Left lung (tissue), 10 donors: ENCODE results near the gene DHX9. TPM values are rescaled to one million over a fixed set of nuclear protein-coding genes. Genes with fewer than 3 reads are reported as not detected.
A peak's percentile ranks its signal among the peaks of the same experiment; 100 is the strongest.

Source experiments
- ATAC-seq: fragments of 200-7000 bp; cut with Tn5 transposase; one replicate; pipeline ENCODE4 v1.9.1; 2020; ENCODE audit warnings: moderate library complexity
- DNase-seq, 4 donors: peaks; one replicate each; pipeline ENCODE4 v3.0.0-alpha.2; 2013 to 2020
- H3K27ac ChIP-seq, 2 donors: fragments of 200-600 bp; sonication (generic) in 1 of 2; one replicate each; pipeline versions ENCODE4 v1.5.0 to v1.8.0; 2020 to 2021
- H3K27me3 ChIP-seq, 2 donors: fragments of 200-600 bp; sonication (generic) in 1 of 2; one replicate each; pipeline versions ENCODE4 v1.5.0 to v1.8.0; 2020 to 2021
- H3K36me3 ChIP-seq, 2 donors: fragments of 200-600 bp; sonication (generic) in 1 of 2; one replicate each; pipeline versions ENCODE4 v1.5.0 to v1.8.0; 2020 to 2021
- H3K4me1 ChIP-seq, 2 donors: fragments of 200-600 bp; one replicate each; pipeline ENCODE4 v1.8.0; 2021
- H3K4me3 ChIP-seq, 2 donors: fragments of 200-600 bp; sonication (generic) in 1 of 2; one replicate each; pipeline versions ENCODE4 v1.5.0 to v1.8.0; 2020 to 2021; ENCODE audit warnings: mild to moderate bottlenecking in 1 of 2
- H3K9me3 ChIP-seq, 2 donors: fragments of 200-600 bp; sonication (generic) in 1 of 2; one replicate each; pipeline versions ENCODE4 v1.5.0 to v1.8.0; 2020 to 2021
- intact Hi-C, 2 donors: fragments of 100-400 bp; cut with DNase I; formaldehyde crosslinking; loops; one replicate each; pipeline versions ENCODE4 v1.11.2 to v1.14.2; 2022
- polyA plus RNA-seq, 6 donors: library from polyadenylated mRNA; unstranded; fragments of 120-200 nt; gene quantifications; one replicate each; pipeline ENCODE4 v1.2.1, GENCODE V29; 2013; ENCODE audit not compliant: insufficient read length in 6 of 6
- total RNA-seq, 2 donors: library from RNA; stranded (reverse); fragmentation: NEBNext Ultra II Directional; extraction: Animal tissue kit (Norgen Biotek cat#: 25700); gene quantifications; one replicate each; pipeline ENCODE4 v1.2.1, GENCODE V29; 2021
- TF ChIP-seq, protein P1 (sequence below), 2 donors: fragments of 200-600 bp; sonication (generic) in 1 of 2; IDR thresholded peaks; one replicate each; pipeline versions ENCODE4 v1.5.0 to v1.8.0; 2021; ENCODE audit warnings: antibody characterized with exemption in 2 of 2
- donor health status: DM: no; HTN: yes; CAD: no.
- donor health status: DM: no; HTN: no; CAD: no.

The DHX9 gene
- total and polyA plus RNA-seq, 8 donors, result 109 to 269 (median 242) TPM

DNA sequence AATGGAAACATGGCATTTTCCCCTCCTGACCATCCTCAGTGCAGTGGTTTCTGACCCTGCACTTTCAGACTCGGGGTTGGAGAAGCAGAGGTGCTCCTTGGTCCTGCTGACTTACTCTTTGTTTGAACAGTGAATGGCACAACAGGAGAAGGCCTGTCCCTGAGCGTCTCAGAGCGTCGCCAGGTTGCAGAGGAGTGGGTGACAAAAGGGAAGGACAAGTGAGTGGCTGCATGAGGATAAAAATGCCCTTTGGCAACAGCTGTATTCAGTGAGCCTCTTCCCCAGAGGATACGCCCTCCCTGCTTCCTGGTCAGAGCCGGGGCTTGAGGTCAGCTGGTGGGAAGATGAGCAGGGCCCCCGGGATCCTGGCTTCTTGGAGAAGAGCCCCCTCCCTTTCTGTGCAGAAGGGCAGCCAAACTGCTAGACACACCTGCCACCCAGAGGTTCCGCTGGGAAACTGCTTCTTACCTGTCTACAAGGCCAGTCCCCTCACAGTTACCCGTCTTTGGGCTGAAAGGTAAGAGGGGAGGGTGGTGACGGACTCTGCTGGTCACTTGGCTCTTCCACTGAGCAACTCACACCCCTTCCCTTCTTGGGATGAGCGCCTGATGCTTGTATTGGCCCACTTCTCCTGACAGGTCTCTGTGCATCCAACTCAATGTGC, 33.0 kb upstream of the DHX9 start:
- H3K9me3 ChIP-seq, result no peaks in the 10 kb centered on the region
- ATAC-seq (no peak), DNase-seq (no peak)
- H3K36me3 ChIP-seq, result peaks cover 0 to 78% of the 10 kb centered on the region in 2 donors
- intact Hi-C loops, result no loop called here
- H3K4me1 ChIP-seq, result no peaks in the 10 kb centered on the region
- no peak overlapping the region for H3K4me3 ChIP-seq
- TF ChIP-seq, protein P1, sequence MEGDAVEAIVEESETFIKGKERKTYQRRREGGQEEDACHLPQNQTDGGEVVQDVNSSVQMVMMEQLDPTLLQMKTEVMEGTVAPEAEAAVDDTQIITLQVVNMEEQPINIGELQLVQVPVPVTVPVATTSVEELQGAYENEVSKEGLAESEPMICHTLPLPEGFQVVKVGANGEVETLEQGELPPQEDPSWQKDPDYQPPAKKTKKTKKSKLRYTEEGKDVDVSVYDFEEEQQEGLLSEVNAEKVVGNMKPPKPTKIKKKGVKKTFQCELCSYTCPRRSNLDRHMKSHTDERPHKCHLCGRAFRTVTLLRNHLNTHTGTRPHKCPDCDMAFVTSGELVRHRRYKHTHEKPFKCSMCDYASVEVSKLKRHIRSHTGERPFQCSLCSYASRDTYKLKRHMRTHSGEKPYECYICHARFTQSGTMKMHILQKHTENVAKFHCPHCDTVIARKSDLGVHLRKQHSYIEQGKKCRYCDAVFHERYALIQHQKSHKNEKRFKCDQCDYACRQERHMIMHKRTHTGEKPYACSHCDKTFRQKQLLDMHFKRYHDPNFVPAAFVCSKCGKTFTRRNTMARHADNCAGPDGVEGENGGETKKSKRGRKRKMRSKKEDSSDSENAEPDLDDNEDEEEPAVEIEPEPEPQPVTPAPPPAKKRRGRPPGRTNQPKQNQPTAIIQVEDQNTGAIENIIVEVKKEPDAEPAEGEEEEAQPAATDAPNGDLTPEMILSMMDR (IDR thresholded peaks at IDR 0.05), result no peak
- no peak overlapping the region for H3K27ac ChIP-seq
- no peaks in the 10 kb centered on the region for H3K27me3 ChIP-seq

DNA sequence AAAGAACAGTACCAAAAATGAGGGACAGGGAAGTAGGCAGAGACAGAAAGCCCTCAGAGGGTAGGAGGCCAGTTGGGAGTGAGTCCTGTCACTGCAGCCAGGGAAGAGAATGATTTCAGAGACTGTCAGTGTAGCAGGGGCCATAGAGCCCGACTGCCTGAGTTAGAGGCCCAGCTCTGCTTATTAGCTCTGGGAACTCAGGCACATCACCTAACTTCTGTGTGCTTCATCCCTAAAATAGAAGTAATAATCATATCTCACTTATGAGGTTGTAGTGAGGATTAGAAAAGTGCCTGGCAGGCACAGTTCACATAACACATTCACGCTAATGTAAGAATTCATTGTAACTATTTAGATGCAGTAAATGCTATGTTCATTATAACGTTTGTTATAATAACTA, 31.2 kb upstream of the DHX9 start:
- peaks cover 0 to 94% of the 10 kb centered on the region in 2 donors for H3K36me3 ChIP-seq
- no peaks in the 10 kb centered on the region for H3K9me3 ChIP-seq
- H3K27ac ChIP-seq, result no peak overlapping the region
- DNase-seq (no peak), ATAC-seq (no peak)
- H3K4me1 ChIP-seq, result no peaks in the 10 kb centered on the region
- intact Hi-C loops, result no loop called here
- TF ChIP-seq, protein P1 (IDR thresholded peaks at IDR 0.05), result no peak
- no peaks in the 10 kb centered on the region for H3K27me3 ChIP-seq
- no peak overlapping the region for H3K4me3 ChIP-seq

DNA sequence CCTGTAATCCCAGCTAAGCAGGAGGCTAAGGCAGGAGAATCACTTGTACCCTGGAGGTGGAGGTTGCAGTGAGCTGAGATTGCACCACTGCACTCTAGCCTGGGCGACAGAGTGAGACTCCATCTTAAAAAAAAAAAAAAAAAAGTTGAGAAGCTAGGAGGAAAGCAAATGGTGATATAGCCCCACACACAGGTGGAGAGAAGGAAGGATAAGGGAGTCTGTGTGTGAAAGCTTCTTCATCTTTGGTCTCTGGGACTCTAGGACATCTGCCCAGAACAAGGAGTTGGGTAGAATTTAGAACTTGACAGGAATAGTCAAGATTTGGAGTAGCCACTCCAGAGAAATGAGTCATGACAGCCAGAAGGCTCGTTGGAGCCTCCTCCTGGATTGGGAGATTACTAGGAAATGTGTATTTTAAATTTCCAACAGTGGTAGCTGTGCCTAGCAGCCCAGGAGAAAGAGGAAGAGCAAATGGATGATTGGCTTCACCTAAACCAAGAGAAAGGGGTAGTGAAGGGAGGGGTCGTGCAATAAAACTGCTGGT, 29.7 kb upstream of the DHX9 start:
- Histone ChIP-seq H3K9me3 (no peaks in the 10 kb centered on the region), H3K36me3 (peaks cover 0 to 95% of the 10 kb centered on the region in 2 donors), H3K4me3 (no peak overlapping the region), H3K27ac (no peak overlapping the region), H3K27me3 (no peaks in the 10 kb centered on the region), H3K4me1 (no peaks in the 10 kb centered on the region)
- ATAC-seq (peak; percentile 85), DNase-seq (no peak)
- TF ChIP-seq, protein P1 (IDR thresholded peaks at IDR 0.05), result no peak
- intact Hi-C loops, result no loop called here

DNA sequence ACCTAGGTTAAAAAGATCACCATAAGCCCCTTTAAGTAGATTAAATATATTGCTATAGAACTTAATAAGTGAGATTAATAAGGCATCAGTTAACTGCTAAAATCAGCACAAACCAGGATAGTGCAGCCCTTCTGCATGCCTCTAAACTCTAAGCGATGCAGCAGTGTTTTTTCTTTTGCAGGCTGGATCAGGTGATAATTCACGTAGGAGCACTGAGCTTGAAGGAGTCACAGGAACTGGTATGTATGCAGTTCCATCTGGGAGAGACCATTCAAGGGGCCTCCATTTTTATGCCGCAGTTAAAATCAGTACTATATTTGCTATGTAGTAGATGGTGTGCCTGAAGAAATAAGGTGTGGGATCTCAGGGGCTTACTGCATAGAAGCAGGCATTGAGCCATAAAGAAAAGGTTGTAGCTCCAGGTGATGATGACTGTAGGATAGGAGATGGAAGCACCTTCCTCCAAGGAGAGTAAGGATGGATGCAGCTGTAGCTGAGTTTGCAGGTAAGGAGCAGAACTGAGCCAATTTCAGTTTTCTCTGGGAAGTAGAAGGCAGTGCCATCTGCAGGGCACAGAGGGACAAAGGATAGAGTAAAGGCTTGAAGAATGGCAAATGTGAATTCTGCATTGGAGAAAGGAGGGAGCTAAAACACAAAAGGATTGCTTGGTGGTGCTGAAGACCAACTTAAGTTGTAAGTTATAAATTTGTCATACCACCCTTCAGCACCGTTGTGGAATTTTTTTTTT, 27.0 kb upstream of the DHX9 start:
- ATAC-seq, result no peak
- intact Hi-C loops, result no loop called here
- TF ChIP-seq, protein P1 (IDR thresholded peaks at IDR 0.05), result no peak

DNA sequence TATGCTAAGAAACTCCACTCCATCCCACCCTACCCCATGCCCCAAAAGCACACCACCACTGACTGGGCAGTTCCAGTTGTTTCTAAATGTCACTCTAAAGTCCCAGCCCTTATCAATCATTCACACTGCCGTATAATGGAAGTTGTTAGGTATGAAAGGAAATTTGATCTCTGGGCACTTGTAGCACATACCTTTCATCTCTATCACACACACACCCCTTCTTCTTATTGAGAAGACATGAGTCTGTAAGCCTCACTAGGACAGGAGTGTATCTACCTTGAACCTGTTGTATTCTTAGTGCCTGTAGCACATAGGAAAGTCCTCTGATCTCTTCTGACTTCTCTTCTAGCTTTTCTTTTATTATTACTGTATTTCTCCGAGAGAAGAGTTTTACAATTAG, 22.3 kb upstream of the DHX9 start:
- Histone ChIP-seq H3K4me1 (no peaks in the 10 kb centered on the region), H3K27me3 (no peaks in the 10 kb centered on the region), H3K9me3 (no peaks in the 10 kb centered on the region), H3K36me3 (peaks cover 0 to 100% of the 10 kb centered on the region in 2 donors), H3K4me3 (no peak overlapping the region), H3K27ac (no peak overlapping the region)
- TF ChIP-seq, protein P1 (IDR thresholded peaks at IDR 0.05), result no peak
- no peak for ATAC-seq
- intact Hi-C loops, result no loop called here
- no peak for DNase-seq

More for the DNA sequence above, 27.0 kb upstream of the DHX9 start:
- DNase-seq, result no peak
- H3K36me3 ChIP-seq, result peaks cover 0 to 97% of the 10 kb centered on the region in 2 donors
- H3K4me3 ChIP-seq, result no peak overlapping the region
- no peaks in the 10 kb centered on the region for H3K27me3 ChIP-seq
- no peak overlapping the region for H3K27ac ChIP-seq
- H3K9me3 ChIP-seq, result no peaks in the 10 kb centered on the region
- H3K4me1 ChIP-seq, result no peaks in the 10 kb centered on the region
